SK-N-MC (cell line): Measurements from ENCODE around the gene CHRNA5.

ENCODE experiments used
- DNase-seq: peaks from one replicate; pipeline ENCODE4 v3.0.0-alpha.2; 2011; ENCODE audit warnings: low read depth, low spot score
- H3K27ac ChIP-seq: fragments of 200-600 bp; sonication (generic); 2 replicates; pipeline ENCODE4 v1.5.1; 2016; ENCODE audit warnings: mixed run types
- H3K36me3 ChIP-seq: fragments of 200-600 bp; sonication (generic); 2 replicates; pipeline ENCODE4 v1.6.1; 2017; ENCODE audit warnings: antibody characterized with exemption, low read length, mixed read lengths; ENCODE audit not compliant: insufficient read depth
- H3K4me3 ChIP-seq: fragments of 200-600 bp; sonication (generic); 2 replicates; pipeline ENCODE4 v1.5.1; 2016
- H3K9ac ChIP-seq: fragments of 200-600 bp; sonication (generic); 2 replicates; pipeline ENCODE4 v1.8.0; 2017; ENCODE audit warnings: mixed run types, mixed read lengths; ENCODE audit not compliant: insufficient read length
- H3K9me3 ChIP-seq: fragments of 200-600 bp; sonication (generic); 2 replicates; pipeline ENCODE4 v1.6.1; 2017; ENCODE audit warnings: low read depth, mild to moderate bottlenecking, antibody characterized with exemption, low read length, moderate library complexity, mixed read lengths
- EZH2 ChIP-seq: fragments of 200-600 bp; sonication (generic); IDR thresholded peaks from one replicate; pipeline ENCODE4 v1.6.1; 2017; ENCODE audit warnings: antibody characterized with exemption
- FOXP2 ChIP-seq: optimal IDR thresholded peaks from 2 replicates; pipeline ENCODE3; 2011; ENCODE audit warnings: mild to moderate bottlenecking, moderate library complexity; ENCODE audit not compliant: insufficient read depth; ENCODE audit errors: extremely low read length, control extremely low read depth
- POLR2AphosphoS5 ChIP-seq: IDR thresholded peaks from 2 replicates; pipeline ENCODE4 v1.6.1; 2012; ENCODE audit warnings: mild to moderate bottlenecking, low read depth, low read length, borderline replicate concordance

Gene CHRNA5

DNA sequence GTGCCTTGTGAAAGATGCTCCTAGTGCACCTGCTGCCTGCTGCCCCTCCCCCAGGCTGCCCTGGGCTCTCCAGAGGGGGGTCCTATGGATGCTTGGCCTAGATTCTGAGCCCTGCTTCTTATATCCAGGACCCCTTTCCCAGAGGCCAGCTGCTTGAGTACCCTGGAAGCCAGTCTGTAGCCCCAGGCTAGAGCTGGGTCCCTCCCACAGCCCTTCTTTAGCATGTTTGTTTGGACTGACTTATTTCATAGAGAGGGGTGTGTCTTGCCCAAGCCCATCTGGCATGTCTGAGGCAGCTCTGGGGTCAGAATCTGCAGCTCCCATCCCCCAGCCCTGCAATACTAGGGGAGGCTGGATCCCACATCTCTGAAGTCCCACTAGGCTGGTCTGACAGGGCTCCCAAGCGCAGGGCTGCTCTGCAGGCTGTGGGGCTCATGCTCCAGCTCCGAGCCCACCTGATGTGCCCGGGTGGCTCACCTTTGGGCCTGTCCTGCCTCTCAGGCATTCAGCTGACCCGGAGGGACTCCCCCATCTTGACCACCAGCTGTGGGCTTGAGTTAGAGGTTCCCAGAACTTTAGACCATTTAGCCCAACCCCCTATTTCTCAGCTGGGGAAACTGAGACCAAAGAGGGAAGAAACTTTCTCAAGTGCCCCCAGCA, 72.6 kb downstream of the CHRNA5 start:
- no peaks in the 10 kb centered on the region for H3K36me3 ChIP-seq
- no peaks in the 10 kb centered on the region for H3K9me3 ChIP-seq
- no peak for DNase-seq
- no peak overlapping the region for H3K9ac ChIP-seq
- H3K4me3 ChIP-seq: no peak overlapping the region
- no peak overlapping the region for H3K27ac ChIP-seq
- no peak for TF ChIP-seq POLR2AphosphoS5
- TF ChIP-seq EZH2: no peak

DNA sequence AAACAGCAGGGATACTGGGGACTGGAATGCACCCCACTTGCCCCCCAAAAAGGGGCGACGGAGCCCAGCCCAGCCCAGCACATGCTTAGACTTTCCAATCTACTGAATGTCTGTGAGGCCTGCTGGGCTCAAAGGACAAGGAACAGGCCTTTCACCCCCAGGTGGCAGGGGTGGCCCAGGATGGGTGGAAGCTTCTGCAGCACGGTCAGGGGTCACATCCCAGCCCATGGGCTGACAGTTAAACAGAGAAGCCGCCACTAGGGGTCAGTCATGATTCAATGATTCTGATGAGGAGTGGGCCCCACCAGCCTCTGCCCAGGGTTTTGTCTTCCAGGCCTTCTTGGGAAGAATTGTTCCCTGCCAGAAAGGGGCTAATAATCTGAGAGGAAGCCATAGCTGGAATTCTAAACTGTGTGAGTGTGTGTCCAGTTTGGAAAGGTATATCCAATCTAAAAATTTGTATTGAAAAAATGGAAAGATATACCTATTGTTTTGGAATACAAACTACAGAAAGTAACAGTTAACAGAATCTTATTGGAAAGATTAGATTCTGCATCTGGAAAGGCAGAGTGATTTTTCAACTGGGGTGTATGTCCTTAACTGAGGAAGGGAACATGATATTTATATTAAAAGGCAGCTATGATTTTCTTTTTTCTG, 73.5 kb downstream of the CHRNA5 start:
- no peaks in the 10 kb centered on the region for H3K9me3 ChIP-seq
- no peak for DNase-seq

DNA sequence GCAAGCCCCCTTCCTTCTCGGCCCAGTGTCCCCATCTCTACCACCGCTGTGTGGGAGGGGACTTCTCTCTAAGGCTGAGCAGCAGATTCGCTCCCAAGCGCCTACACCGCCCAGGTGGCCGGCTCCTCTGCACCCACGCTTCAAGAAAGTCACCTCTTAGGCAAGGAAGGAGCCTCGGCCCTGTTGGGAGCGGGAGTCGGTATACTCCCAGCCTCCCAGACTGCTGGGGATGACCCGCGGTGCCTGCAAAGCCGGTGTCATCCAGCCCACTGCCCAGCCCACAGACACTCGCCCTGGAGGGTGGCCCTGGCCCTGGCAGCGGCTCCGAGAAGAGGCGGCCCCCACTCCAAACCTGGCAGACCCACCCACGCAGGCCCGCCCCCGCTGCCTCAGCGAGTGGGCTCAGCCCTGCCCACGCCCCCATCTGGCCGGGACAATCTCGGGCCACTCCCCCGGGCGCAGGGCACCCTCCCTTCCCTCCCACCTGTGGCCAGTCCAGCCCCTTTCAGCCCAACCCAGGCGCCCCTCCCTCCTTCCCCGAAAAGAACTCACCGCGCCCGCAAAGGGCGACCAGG, 75.3 kb downstream of the CHRNA5 start:
- Histone ChIP-seq H3K4me3 (peak overlapping the region; percentile 53), H3K36me3 (no peaks in the 10 kb centered on the region), H3K27ac (no peak overlapping the region), H3K9ac (no peak overlapping the region), H3K9me3 (no peaks in the 10 kb centered on the region)
- no peak for TF ChIP-seq EZH2
- no peak for TF ChIP-seq FOXP2
- TF ChIP-seq POLR2AphosphoS5: no peak
- no peak for DNase-seq

More for the DNA sequence above, 73.5 kb downstream of the CHRNA5 start:
- Histone ChIP-seq H3K4me3 (no peak overlapping the region), H3K27ac (no peak overlapping the region), H3K9ac (no peak overlapping the region), H3K36me3 (no peaks in the 10 kb centered on the region)
- no peak for TF ChIP-seq POLR2AphosphoS5

GRCh38 chr15:78641102-78641748, 75.9 kb downstream of the CHRNA5 start, which contains the start of gene CHRNB4:
CHRNB4 (minus strand) TSS chr15:78641210; CDS start chr15:78641133, 77 bp downstream.
- no peaks in the 10 kb centered on the region for H3K36me3 ChIP-seq
- no peaks in the 10 kb centered on the region for H3K9me3 ChIP-seq
- DNase-seq: no peak
- H3K4me3 ChIP-seq: peak within 1 kb of the TSS; percentile 53
- TF ChIP-seq FOXP2: no peak
- no peak for TF ChIP-seq EZH2
- no peak for TF ChIP-seq POLR2AphosphoS5
- H3K9ac ChIP-seq: no peak within 1 kb of the TSS
- no peak within 1 kb of the TSS for H3K27ac ChIP-seq

DNA sequence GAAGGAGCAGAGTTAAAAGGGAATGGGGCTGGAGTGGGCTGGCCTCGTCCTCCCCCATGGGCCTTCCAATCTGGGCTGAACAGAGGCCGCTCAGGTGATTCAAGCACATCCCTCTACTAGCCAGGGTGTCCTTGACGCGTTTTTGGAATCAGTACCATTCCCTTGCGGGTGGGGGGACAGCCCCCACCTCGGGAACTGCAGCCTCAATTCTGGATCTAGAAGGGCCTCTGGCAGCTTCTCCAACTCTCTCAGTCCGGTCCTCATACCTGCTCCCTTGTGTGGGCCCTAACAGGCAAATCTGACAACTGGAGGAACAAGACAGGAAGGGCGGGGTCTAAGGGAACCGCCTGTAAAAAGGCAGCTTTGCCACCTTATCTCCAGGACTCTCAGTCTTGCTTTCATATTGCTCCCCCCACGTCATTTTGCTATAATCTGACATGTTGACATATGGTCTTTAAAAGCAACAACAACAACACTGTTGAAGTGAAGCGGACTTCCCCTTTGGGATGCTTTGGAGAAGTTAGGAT, 76.5 kb downstream of the CHRNA5 start:
- H3K27ac ChIP-seq: no peak overlapping the region
- no peak for DNase-seq
- no peaks in the 10 kb centered on the region for H3K36me3 ChIP-seq
- H3K9ac ChIP-seq: no peak overlapping the region
- H3K9me3 ChIP-seq: no peaks in the 10 kb centered on the region
- no peak overlapping the region for H3K4me3 ChIP-seq
- TF ChIP-seq POLR2AphosphoS5 (no peak), EZH2 (no peak), FOXP2 (no peak)

DNA sequence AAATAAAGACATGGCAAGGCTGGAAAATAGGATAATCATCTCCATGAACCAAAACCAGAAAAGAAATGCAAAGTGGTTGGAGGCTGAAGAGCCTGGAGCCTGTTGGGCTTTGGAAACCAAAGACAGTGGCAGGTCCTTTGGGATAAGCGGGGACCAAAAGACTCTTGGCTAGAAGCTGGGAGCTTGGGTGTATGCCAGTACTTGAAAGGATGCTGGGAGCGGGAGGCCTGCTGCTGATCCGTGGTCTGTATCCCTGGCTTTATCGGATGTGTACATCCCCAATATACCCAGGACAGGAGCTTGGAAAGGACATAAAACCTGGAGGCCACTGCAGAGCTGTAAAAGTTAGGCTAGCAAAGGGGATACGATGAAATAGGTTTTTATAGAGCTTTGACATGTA, 77.0 kb downstream of the CHRNA5 start:
- DNase-seq: no peak
- H3K9ac ChIP-seq: no peak overlapping the region
- TF ChIP-seq POLR2AphosphoS5 (no peak), FOXP2 (no peak), EZH2 (no peak)
- H3K9me3 ChIP-seq: no peaks in the 10 kb centered on the region
- H3K27ac ChIP-seq: no peak overlapping the region
- no peak overlapping the region for H3K4me3 ChIP-seq
- no peaks in the 10 kb centered on the region for H3K36me3 ChIP-seq
